GM12872 (cell line): Measurements from ENCODE around the gene CMC2.
A peak's percentile ranks its signal among the peaks of the same experiment; 100 is the strongest.

ENCODE experiments used
- TF ChIP-seq, protein P1 (sequence below): IDR thresholded peaks from 3 replicates; pipeline ENCODE4 v1.5.1; 2011; ENCODE audit warnings: low read depth, mild to moderate bottlenecking, low read length, moderate library complexity; ENCODE audit not compliant: insufficient read depth

CMC2 gene

DNA sequence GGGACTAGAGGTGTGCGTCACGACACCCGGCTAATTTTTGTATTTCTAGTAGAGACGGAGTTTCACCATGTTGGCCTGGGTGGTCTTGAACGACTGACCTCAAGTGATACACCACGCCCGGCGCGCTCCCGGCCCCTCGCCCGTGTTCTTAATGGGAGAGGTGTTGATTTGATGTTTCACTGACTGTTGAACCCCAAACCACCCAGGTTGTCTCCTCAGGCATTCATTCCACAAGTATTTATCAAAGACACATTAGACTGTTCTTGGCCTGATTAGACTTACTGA lies 1.8 kb upstream of the CMC2 start:
- TF ChIP-seq, protein P1, sequence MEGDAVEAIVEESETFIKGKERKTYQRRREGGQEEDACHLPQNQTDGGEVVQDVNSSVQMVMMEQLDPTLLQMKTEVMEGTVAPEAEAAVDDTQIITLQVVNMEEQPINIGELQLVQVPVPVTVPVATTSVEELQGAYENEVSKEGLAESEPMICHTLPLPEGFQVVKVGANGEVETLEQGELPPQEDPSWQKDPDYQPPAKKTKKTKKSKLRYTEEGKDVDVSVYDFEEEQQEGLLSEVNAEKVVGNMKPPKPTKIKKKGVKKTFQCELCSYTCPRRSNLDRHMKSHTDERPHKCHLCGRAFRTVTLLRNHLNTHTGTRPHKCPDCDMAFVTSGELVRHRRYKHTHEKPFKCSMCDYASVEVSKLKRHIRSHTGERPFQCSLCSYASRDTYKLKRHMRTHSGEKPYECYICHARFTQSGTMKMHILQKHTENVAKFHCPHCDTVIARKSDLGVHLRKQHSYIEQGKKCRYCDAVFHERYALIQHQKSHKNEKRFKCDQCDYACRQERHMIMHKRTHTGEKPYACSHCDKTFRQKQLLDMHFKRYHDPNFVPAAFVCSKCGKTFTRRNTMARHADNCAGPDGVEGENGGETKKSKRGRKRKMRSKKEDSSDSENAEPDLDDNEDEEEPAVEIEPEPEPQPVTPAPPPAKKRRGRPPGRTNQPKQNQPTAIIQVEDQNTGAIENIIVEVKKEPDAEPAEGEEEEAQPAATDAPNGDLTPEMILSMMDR = no peak

DNA sequence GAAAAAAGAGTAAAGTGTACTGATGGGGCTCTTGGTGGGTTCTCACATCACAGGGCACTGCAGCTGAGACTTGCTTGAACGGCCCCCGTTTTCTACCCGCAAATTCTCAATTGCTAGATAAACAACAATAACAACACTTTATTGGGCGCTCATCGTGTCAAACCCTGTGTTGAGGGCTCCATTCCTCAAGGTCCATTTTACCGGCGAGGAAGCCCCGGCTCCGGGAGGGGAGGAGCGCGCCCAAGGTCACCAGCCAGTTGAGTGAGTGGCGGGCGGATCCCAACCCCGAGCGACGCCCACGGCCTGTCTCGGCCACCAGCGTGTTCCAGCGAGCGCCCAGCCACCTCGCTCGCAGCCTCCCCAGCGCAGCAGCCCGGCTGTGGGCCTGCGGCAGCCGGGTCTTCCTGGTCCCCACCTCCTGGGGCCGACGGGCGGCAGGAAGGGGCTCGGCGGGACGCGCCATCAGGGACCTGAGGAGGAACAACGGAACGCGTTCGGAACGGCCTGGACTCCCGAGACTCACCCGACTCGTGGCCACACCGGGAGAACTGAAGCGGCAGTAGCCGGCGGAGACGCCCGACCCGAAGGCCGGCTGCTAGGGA lies 373 bp downstream of the CMC2 start:
- TF ChIP-seq, protein P1 = no peak

DNA sequence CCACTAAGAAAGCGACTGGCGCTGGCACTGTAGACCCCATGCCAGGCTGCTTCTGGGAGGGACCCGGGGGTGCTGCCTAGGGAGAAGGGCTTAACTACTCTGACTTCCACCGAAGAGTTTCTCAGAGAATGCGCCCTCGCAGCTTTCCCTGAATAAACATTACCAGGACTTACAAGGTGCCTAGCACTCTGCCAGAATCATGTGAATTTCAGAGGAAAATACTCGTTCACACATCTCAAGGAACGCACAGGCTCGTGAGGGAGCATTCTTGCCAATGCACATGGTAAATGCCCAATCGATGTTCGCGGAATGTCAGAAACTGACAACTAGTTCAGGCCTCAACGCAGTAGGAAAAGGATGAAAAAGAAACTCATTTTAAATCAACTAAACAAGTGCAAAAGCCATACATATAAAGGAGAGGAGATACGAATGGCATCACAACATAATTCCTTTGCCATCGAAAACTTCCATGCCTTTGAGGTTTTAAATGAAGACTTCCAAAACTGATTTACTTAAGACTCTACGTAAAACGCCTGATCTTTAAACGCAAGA lies 999 bp downstream of the CMC2 start:
- TF ChIP-seq, protein P1 = no peak

DNA sequence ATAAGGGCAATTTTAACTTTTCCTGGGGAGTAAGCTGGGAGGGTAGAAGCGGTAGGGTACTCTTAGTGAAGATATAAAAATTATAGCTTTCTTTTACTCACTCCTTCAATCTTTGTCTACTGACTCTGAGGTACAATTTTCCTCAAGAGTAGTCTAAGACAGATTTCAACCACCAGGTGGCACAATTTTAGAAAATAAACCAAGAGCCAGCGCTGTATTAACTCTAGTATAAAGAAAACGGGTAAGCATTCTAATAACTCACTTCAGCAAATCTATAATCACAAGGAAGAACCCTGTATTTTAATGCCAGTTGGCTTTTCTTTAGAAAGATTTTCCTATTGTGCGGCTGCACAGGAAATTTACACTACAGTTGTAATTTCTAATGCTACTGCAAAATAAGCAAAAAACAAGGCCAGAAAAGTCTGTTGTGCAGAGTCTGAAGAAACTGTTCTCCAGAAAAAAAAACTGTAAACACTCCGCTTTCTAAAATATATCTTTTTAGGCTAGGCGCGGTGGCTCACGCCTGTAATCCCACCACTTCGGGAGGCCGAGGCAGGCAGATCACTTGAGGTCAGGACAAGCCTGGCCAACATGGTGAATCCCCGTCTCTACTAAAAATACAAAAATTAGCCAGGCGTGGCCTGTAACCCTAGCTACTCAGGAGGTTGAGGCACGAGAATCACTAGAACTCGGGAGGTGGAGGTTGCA lies 1.9 kb downstream of the CMC2 start:
- TF ChIP-seq, protein P1 = peak; percentile 51

DNA sequence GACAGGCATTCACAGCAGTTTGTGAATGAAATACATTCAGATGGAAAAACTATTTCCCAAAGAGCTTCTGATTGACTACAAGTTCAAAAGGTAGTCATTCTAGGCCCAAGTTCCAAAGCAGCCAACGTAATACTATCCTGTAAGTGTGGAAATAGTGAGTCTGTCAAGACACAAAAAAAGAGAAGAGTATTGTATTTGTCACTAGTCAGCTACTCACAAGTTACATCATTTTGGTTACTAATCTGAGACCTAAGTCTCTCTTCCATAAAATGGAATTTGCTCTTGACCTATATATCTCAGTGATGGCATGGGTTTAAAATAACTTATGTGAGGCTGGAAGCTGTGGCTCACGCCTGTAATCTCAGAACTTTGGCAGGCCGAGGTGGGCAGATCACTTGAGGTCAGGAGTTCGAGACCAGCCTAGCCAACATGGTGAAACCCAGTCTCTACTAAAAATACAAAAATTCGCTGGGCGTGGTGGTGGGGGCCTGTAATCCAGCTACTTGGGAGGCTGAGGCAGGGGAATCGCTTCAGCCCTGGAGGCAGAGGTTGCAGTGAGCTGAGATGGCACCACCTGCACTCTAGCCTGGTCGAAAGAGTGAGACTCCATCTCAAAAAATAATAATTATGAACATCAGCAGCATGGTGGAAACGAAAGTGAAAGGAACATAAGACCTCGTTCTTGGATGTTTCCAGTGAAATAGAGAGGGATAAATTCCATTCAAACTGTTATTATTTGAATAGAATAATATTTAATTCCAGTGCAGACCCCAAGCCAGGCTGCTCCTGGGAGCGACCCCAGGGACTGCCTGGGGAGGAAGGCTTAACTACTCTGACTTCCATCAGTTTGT lies 2.9 kb downstream of the CMC2 start:
- TF ChIP-seq, protein P1 = no peak

DNA sequence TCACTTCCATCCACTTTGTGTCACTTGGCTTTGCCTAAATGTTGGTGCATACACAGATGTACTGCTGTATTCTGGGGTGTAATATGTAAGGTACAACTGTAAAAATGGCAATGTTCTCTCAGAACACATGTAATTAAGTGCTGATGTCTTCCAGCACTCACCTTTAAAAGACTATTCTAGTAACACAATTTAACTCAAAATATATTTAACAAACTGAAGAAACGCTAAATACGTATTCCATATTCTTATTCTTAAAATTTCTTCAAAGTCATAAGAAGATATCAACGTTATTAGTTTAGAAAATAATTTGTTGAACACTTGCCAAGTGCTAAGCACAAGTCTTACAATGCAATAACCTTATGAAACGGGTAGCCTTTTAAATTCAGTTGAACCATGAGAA lies 3.6 kb downstream of the CMC2 start:
- TF ChIP-seq, protein P1 = no peak

DNA sequence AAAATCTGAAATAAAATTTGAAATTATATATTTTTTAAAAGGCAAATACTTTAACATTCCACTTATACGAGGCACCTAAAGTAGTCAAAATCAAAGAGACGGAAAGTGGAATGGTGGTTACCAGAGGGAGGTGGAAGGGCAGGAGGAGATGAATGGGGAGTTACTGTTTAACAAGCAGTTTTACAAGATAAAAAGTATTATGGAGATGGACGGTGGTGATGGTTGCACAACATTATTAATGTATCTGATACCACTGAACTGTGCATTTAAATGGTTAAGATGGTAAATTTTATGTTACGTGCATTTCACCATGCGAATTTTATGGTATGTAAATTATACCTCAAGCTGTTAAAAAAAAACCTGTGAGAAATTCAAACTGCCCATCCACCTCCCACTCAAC lies 5.4 kb downstream of the CMC2 start:
- TF ChIP-seq, protein P1 = no peak
